Prostate gland (tissue), 2 donors: Measurements from ENCODE around the gene TBC1D21. TPM values are rescaled to one million over a fixed set of nuclear protein-coding genes. Genes with fewer than 3 reads are reported as not detected.

Source experiments
- DNase-seq: peaks from one replicate; pipeline ENCODE4 v3.0.0-alpha.2; 2019; ENCODE audit warnings: low spot score
- H3K27ac ChIP-seq, 2 donors: fragments of 200-600 bp; sonication (generic); 2 replicates each; pipeline ENCODE4 v1.5.1; 2017 to 2019
- H3K27me3 ChIP-seq: fragments of 200-600 bp; sonication (generic); replicated peaks from 2 replicates; pipeline ENCODE4 v1.5.1; 2019; ENCODE audit not compliant: insufficient read depth
- H3K36me3 ChIP-seq, 2 donors: fragments of 200-600 bp; sonication (generic); 1 replicate in 1 of 2; 2 replicates in 1 of 2; pipeline versions ENCODE4 v1.5.1 to v1.8.1; 2017 to 2019
- H3K4me1 ChIP-seq: fragments of 200-600 bp; sonication (generic); replicated peaks from 2 replicates; pipeline ENCODE4 v1.5.1; 2019
- H3K4me3 ChIP-seq, 2 donors: fragments of 200-600 bp; sonication (generic); 2 replicates each; pipeline ENCODE4 v1.5.1; 2017 to 2019
- H3K9me3 ChIP-seq: fragments of 200-600 bp; sonication (generic); 2 replicates; pipeline ENCODE4 v1.5.1; 2017
- POLR2A ChIP-seq: fragments of 450-650 bp; IDR thresholded peaks from one replicate; pipeline ENCODE4 v1.6.1; 2016; ENCODE audit warnings: antibody characterized with exemption, mild to moderate bottlenecking
- POLR2AphosphoS5 ChIP-seq: sonication (generic); formaldehyde crosslinking; IDR thresholded peaks from one replicate; pipeline ENCODE4 v1.6.1; 2017; ENCODE audit warnings: antibody characterized with exemption
- WGBS: methylation state at CpG from one replicate; pipeline ENCODE4 v1.1.5; 2018; 5-methylcytosine and 5-hydroxymethylcytosine counted together
- intact Hi-C: fragments of 100-400 bp; cut with DNase I; formaldehyde crosslinking; loops from one replicate; pipeline ENCODE4 v1.14.2; 2022
- total RNA-seq, 2 donors: library from RNA; depleted of rRNA; stranded (reverse); fragments of >200 nt; gene quantifications; one replicate each; pipeline ENCODE4 v1.1.0, GENCODE V29; 2016
- TF ChIP-seq, protein P1 (sequence below), 4 experiments: fragments of 200-600 bp in 2 of 4; fragments of 450-650 bp in 2 of 4; sonication (generic) in 2 of 4; IDR thresholded peaks; 1 replicate in 3 of 4; 2 replicates in 1 of 4; pipeline ENCODE4 v1.5.1; 2016 to 2019; ENCODE audit warnings: antibody characterized with exemption in 4 of 4, mild to moderate bottlenecking in 2 of 4, moderate library complexity in 2 of 4

The TBC1D21 gene
- total RNA-seq, 2 donors from 2014 or later, result 1.4 TPM; not detected in 1

DNA sequence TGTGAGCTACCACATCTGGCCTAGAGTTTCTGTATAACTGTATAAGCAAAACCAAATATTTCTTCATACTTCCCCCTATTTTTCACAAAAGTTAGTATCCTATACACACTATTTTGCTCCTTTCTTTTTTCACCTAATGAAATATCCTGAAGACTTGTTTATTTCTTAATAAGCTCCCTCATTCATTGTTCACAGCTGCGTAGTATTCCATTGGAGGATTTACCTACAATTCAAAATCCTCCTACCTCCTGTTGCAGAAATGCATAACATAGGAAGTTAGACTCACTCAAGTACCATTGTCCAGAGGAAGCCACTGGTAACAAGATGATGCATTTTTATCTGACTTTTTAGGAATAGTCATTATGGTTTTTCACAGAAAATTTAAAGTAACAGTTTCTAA lies 29.6 kb upstream of the TBC1D21 start:
- intact Hi-C loops, result no loop called here
- Histone ChIP-seq H3K27ac (no peak overlapping the region), H3K27me3 (peaks cover 2% of the 10 kb centered on the region), H3K9me3 (no peaks in the 10 kb centered on the region), H3K4me1 (no peaks in the 10 kb centered on the region), H3K4me3 (no peak overlapping the region), H3K36me3 (no peaks in the 10 kb centered on the region)
- WGBS, result 100% methylated on average over 1 of the region's 1 CpG
- TF ChIP-seq, protein P1, sequence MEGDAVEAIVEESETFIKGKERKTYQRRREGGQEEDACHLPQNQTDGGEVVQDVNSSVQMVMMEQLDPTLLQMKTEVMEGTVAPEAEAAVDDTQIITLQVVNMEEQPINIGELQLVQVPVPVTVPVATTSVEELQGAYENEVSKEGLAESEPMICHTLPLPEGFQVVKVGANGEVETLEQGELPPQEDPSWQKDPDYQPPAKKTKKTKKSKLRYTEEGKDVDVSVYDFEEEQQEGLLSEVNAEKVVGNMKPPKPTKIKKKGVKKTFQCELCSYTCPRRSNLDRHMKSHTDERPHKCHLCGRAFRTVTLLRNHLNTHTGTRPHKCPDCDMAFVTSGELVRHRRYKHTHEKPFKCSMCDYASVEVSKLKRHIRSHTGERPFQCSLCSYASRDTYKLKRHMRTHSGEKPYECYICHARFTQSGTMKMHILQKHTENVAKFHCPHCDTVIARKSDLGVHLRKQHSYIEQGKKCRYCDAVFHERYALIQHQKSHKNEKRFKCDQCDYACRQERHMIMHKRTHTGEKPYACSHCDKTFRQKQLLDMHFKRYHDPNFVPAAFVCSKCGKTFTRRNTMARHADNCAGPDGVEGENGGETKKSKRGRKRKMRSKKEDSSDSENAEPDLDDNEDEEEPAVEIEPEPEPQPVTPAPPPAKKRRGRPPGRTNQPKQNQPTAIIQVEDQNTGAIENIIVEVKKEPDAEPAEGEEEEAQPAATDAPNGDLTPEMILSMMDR (IDR thresholded peaks at IDR 0.05), result no peak
- no peak for TF ChIP-seq POLR2AphosphoS5
- TF ChIP-seq POLR2A, result no peak
- DNase-seq, result no peak

DNA sequence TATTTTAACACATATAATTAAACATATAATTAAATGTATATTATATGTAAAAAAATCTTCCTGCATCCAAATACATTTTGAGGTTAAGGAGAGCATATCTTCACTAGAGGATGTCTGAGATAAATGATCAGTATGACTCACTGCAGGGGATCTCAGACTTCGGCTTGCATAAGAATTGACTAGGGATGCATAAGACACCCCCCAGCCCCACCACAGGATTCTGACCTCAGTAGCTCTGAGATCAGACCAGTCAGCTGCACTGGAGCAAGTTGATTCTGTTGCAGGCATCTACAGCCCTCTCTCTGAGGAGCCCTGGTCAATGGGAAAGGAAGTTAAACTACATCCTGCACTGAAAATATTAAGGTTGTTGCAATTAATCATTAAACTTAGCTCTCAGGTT lies 29.0 kb upstream of the TBC1D21 start:
- DNase-seq, result no peak
- H3K4me1 ChIP-seq, result no peaks in the 10 kb centered on the region
- intact Hi-C loops, result no loop called here
- H3K27ac ChIP-seq, result no peak overlapping the region
- H3K27me3 ChIP-seq, result peaks cover 2% of the 10 kb centered on the region
- H3K4me3 ChIP-seq, result no peak overlapping the region
- WGBS, result 68% methylated on average over 1 of the region's 1 CpG
- TF ChIP-seq, protein P1 (IDR thresholded peaks at IDR 0.05), result no peak
- TF ChIP-seq POLR2AphosphoS5, result no peak
- no peak for TF ChIP-seq POLR2A
- H3K9me3 ChIP-seq, result no peaks in the 10 kb centered on the region
- no peaks in the 10 kb centered on the region for H3K36me3 ChIP-seq

DNA sequence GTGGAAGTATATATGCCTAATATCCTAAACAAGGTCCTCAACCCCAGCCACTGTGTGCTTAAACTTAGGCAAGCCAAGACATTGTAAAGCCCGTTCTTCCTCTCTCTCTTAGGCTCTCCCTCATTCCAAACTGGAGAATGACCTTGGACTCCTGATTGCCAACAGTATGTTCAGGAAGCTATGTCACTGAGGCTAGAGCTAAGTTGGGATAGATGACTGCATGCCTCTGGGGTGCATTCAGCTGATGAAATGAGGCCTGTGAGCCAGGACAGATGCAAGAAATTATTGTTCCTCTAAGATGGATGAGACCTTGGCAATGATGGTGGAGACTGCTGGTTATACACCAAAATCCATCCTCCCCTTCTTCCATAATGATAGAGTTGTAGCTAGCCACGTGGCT lies 27.9 kb upstream of the TBC1D21 start:
- H3K4me1 ChIP-seq, result no peaks in the 10 kb centered on the region
- TF ChIP-seq, protein P1 (IDR thresholded peaks at IDR 0.05), result no peak
- TF ChIP-seq POLR2A, result no peak
- no peak for TF ChIP-seq POLR2AphosphoS5
- peaks cover 2% of the 10 kb centered on the region for H3K27me3 ChIP-seq
- intact Hi-C loops, result no loop called here
- DNase-seq, result no peak
- H3K27ac ChIP-seq, result no peak overlapping the region
- no peaks in the 10 kb centered on the region for H3K9me3 ChIP-seq
- no peaks in the 10 kb centered on the region for H3K36me3 ChIP-seq
- 75% methylated on average over 2 of the region's 2 CpGs for WGBS
- H3K4me3 ChIP-seq, result no peak overlapping the region

DNA sequence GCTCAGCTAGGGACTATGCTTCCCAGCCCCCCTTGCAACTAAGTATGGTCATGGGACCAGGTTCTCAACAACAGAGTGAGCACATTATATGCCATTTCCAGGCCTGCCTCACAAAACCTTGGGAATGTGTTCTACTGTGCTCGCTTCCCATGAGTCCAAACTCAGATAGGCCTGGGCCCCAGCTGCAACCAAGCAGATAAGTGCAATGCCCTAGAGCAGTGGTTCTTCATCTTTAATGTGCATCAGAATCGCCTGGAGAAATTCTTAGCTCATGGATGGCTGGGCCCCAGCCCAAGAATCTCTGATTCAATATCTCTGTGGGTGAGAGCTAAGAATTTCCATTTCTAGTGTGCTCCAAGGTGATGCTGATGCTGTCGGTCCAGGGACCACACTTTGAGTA lies 27.5 kb upstream of the TBC1D21 start:
- Histone ChIP-seq H3K9me3 (no peaks in the 10 kb centered on the region), H3K27ac (no peak overlapping the region), H3K4me1 (no peaks in the 10 kb centered on the region), H3K4me3 (no peak overlapping the region), H3K27me3 (peaks cover 2% of the 10 kb centered on the region), H3K36me3 (no peaks in the 10 kb centered on the region)
- no peak for DNase-seq
- TF ChIP-seq POLR2A, result no peak
- no peak for TF ChIP-seq POLR2AphosphoS5
- TF ChIP-seq, protein P1 (IDR thresholded peaks at IDR 0.05), result no peak
- 85% methylated on average over 3 of the region's 3 CpGs for WGBS
- intact Hi-C loops, result no loop called here

DNA sequence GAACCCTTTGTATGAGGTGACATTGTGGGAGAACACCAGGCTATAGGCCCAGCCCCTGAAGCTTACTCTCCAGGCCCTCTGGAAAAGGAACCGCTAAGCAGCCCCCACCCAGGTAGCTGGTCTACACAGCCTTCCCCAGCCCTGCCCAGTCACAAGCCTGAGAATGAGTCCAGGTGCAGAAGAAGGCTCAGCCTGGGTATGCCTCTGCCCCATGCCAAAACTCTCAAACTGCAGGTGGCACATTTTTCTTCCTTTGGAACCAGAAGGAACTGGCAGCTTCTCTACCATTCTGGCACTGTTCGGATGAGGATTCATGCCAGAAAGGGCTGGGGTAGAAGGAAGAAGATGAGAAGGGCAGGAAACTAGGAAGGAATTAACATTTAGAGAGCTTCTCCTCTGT lies 23.7 kb upstream of the TBC1D21 start:
- no peak for TF ChIP-seq POLR2AphosphoS5
- TF ChIP-seq POLR2A, result no peak
- TF ChIP-seq, protein P1 (IDR thresholded peaks at IDR 0.05), result no peak
- Histone ChIP-seq H3K4me1 (no peaks in the 10 kb centered on the region), H3K9me3 (no peaks in the 10 kb centered on the region), H3K27me3 (peaks cover 2% of the 10 kb centered on the region), H3K4me3 (no peak overlapping the region), H3K36me3 (no peaks in the 10 kb centered on the region), H3K27ac (no peak overlapping the region)
- DNase-seq, result no peak
- WGBS, result 78% methylated on average over 2 of the region's 2 CpGs
- intact Hi-C loops, result no loop called here
